LNCaP clone FGC (cell line): ENCODE results near the gene DDR1.

Source experiments
- DNase-seq: peaks from one replicate; pipeline ENCODE4 v3.0.0-alpha.2; 2011; ENCODE audit warnings: low read depth
- H3K4me3 ChIP-seq: 2 replicates; pipeline ENCODE4 v1.5.1; 2011; ENCODE audit warnings: mild to moderate bottlenecking, low read depth, low read length, control low read depth
- CTCF ChIP-seq: IDR thresholded peaks from 2 replicates; pipeline ENCODE4 v1.5.1; 2012; ENCODE audit warnings: mild to moderate bottlenecking; ENCODE audit not compliant: control insufficient read depth, insufficient read depth; ENCODE audit errors: extremely low read depth

Gene DDR1

DNA sequence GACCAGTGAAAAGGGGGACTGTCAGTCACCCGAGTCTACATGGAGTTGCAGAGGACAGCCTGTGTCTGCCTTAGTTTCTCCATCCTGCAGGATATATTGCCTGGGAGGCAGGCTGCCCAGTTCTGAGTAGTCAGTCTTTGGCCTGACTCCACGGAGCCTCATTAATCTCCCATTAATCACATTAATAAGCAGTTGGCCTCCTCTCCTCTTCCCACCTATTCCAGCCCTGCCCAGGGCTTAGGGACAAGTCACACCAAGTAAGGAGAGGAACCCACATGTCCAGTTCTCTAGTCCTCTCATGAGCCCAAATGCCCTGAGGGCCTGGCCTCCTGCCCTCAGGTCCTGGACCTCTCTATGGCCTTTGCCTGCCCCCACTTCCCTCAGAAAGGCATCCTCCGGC lies 55.2 kb downstream of the DDR1 start:
- H3K4me3 ChIP-seq: no peak overlapping the region
- no peak for TF ChIP-seq CTCF
- peak; percentile 23 for DNase-seq

GRCh38 chr6:30940361-30940986 lies 56.2 kb downstream of the DDR1 start, which contains the start of gene MUCL3:
TSS of gene MUCL3 (plus strand) at chr6:30940973. CDS start at chr6:30941000, 27 bp downstream.
- DNase-seq: no peak
- TF ChIP-seq CTCF: no peak
- no peak within 1 kb of the TSS for H3K4me3 ChIP-seq

- TF ChIP-seq CTCF: peak; percentile 52
- DNase-seq: peak; percentile 47
- H3K4me3 ChIP-seq: no peak overlapping the region
These were observed 58.2 kb downstream of the DDR1 start for GRCh38 chr6:30942338-30943060.

GRCh38 chr6:30944051-30944450 lies 59.7 kb downstream of the DDR1 start:
- DNase-seq: no peak
- no peak overlapping the region for H3K4me3 ChIP-seq
- no peak for TF ChIP-seq CTCF

DNA sequence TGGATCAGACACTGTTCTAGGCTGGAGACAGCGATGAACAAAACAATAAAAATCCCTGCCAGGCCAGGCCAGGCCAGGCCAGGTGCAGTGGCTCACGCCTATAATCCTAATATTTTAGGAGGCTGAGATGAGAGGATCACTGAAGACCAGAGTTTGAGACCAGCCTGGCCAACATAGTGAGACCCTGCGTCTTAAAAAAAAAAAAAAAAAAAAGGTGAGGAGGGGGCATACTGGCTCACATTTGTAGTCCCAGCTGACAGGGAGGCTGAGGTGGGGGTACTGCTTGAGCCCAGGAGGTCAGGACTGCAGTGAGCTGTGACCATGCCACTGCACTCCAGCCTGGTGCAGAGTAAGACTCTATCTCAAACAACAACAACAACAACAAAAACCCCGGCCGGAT lies 61.0 kb downstream of the DDR1 start:
- no peak for DNase-seq
- H3K4me3 ChIP-seq: no peak overlapping the region
- TF ChIP-seq CTCF: no peak

GRCh38 chr6:30947231-30947630 lies 62.9 kb downstream of the DDR1 start:
- no peak for TF ChIP-seq CTCF
- DNase-seq: no peak
- H3K4me3 ChIP-seq: no peak overlapping the region

GRCh38 chr6:30948811-30949210 lies 64.5 kb downstream of the DDR1 start:
- H3K4me3 ChIP-seq: no peak overlapping the region
- no peak for DNase-seq
- no peak for TF ChIP-seq CTCF
